ENCODE results near the gene PMEPA1.

Gene PMEPA1

DNA sequence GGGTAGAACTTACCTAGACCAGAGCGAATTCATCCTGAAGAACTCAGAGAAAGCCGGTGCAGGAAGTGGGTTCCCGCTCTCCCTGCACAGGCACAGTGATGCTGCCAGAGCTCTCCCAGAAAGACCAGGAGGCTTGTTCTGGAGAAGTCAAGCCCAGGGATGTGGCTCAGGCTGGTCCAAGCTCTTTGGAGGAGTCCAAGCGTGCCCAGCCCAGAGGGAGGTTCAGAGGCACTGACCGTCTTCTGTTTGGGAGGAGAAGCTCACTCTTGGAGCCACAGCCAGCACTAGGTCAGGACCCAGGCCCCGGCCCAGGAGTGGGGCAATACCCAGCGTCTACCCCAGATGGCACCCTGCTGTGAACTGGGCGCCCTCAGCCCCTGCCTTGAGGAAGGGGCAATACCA lies 1.5 kb upstream of the PMEPA1 start:
- no peak for DNase-seq (ENCODE audit: low read depth)

DNA sequence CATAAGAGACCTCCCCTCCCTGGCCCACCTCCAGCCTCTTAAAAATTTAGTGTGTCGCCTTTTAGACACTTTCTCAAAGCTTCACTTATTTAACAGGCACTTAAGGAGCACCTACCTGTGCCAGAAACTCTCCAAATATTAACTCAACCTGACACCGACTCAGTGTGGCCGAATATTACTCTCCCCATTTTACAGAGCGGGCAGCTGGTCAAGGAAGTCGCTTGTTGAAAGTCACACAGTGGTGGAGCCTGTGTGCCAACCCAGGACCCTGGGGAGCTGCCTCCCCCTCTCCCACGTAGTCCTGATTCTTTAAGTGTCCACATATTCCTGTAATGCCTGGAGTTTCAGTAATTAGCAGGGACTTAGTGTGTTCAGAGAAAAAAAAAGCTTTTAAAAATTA lies 1.0 kb upstream of the PMEPA1 start:
- DNase-seq (ENCODE audit: low read depth) = no peak

DNA sequence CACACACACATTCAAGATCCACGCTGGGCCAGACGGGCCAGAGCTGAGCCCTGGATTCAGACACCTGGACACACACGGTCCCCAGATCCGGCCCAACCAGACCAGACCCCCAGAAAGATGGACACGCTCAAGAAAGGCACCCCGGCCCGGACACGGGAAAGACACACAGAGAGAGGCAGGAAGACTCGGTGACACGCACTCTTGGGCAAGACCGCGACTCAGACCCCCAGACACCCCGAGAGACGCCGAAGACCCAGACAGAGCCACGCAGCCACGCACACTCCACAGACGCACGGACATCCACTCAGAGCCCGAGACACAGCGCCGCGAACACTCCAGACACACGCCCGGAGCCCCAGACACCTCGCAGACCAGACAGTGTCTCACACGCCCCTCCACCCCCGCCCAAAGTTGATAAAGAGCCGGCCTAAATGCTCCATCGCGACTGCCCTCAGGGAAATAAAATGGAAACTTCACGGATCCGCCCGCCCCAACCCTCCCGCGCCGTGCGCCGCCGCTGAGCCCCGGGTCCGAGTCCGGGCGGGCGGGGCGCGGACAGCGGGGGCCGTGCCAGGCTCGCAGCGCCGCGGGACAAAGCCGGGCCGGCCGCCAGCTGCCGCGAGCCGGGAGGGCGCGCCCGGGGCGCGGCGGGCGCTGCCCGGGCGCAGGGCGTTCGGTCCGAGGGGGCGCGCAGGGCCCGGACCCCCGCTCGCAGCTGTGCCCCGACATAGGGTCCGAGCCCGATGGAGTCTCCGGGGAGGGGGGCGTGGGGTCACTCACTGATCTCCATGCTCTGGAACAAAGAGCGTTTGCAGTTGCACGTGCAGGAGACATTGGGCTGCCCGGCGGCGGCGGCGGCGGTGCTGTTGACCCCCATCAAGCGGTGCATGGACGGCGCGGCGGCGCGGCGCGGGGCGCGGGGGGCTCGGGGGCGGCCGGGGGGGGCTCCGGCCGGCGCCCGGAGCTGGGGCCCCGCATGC lies 831 bp downstream of the PMEPA1 start:
- DNase-seq (ENCODE audit: low read depth) = no peak

DNA sequence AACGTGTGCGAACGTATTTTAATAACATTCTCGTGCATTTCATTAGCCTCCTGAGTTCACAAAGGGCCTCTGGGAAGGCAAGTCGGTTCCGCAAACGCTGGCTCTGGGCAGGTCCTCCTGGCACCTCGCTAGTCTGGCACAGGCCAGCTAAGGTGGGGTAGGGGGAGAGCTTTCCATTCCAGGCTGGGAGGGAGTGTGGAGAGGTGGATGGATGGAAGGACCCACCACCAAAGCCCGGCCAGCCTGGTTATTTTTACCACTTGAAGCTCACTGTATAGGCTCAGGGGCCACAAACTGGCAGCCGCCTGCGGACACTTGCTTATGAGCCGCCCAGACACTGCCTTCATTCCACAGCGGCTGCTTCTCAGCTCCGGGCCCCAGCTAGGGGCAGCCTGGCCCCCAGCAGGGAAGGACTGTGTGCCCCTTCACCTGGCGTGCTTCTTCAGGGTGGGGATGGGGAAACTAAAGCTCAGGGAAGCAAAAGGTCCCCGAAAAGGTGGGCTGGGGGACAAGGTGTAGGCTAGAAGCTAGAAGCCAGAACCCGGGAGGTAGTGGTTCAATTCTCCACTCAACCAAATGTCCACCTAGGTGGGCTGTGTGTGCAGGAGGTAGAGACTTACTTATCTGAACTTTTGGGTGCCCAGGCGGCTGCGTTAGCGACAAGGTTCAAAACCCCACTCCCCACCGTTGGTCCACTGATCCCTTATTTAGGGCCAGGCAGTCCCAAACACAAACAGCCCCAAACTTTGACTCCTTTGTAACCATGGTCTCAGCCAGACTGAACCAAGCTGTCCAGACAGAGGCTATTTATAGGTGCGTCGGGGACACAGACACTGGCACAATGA lies 1.7 kb downstream of the PMEPA1 start:
- DNase-seq (ENCODE audit: low read depth) = no peak

DNA sequence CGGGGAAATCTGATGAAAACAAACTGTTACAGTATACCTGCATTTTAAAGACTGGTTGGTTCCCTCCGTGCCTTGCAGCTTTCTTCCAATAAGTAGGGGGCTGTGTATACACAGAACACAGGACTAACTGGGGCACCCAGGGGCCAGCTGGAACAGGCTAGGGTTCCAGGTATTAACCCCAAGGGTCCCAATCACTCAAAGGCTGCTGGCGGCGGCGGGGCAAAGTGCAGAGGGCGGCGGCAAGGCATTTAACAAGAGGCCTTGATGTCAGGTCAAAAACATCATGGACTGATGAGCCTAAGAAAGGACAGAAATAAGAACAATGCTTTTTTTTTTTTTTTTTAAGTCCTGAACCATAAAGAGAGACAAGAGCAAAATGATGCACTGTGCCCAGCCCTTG lies 2.5 kb downstream of the PMEPA1 start:
- DNase-seq (ENCODE audit: low read depth) = no peak

DNA sequence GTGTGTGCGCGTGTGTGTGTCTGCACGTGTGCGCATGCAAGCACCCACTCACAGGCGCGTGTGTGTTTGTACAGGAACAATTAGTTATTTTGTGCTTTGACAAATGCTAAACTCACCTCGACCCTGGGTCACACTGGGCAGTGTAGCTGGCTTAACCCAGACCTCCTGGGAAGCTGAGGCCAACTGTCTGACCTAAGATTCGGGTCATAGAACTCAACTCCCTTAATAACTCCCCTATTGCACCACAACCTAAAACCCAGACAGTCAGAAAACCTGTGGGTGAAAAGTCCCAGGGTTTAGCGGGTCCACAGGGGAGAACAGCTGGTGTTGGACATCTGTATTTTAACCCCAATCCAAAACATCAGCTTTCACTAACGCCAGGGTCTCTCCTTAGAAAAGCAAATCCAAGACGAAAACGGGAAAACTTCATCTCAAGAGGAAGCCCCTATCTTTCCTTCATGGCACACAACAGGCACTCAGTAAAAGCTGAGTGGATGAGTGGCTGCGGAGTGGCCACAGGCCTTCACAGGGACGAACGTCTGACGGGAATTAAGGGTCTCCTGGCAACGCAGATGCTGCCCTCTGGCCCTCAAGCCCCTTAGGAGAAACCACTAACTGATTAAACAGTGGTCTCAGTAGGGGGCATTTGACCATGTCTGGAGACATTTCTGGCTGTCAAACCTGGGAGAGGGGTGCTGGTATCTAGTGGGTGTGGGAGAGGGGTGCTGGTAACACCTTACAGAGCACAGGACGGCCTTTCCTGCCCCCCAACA lies 4.5 kb downstream of the PMEPA1 start:
- no peak for DNase-seq (ENCODE audit: low read depth)

DNA sequence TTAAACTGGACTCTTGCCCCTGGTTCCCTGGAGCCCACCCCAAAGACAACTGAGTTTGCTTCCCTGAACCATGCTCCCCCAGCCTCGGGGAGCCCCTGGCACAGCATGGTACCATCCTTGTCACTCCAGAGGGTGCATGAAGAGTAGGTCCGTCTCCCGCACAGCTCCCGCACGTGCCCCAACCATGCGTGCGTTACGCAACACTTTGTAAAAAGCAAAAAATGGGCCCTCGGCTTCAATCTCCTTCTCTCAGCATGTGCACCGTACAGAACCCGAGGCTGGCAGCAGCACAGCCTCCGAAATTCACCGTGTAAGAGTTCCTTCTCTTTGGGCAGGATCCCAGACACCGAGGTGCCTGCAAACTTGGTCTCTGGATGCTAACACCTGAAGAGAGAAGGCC lies 5.6 kb downstream of the PMEPA1 start:
- no peak for DNase-seq (ENCODE audit: low read depth)

DNA sequence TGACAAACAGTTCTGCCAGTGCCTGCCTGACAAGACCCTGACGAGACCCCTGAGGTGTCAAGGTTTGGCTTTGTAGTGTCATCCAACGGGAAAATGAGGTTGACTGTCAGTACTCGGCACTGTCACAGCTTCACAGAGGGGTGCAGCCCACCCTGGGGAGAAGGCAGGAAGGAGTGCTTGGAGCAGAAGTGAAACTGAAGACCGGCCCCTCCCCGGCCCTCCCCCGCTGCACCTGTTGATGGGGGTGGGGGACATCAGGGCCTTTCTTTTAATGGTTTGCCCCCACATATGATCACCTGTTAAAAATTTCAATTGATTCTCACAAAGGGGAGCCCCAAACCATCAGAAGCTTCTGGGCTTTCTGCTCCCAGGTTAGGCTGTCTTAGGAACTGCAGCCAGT lies 6.8 kb downstream of the PMEPA1 start:
- DNase-seq (ENCODE audit: low read depth) = no peak

DNA sequence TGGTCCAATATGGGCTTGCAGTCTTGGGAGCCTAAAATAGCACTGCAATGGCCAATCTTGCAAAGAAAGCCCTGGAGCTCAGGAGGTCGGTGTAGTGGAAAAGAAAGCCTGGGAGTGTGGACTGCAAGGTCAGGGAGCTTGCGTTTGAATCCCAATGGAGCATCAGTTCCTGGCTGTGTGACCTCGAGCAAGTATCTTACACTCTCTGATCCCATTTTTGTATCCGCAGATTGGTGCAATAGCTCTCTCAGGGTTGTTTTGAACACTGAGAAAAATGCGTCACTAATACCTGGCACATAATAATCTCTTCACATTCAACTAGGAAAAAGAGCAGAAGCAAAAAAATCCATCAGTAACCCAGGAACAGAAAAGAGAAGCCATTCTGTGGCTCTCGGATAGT lies 7.3 kb downstream of the PMEPA1 start:
- no peak for DNase-seq (ENCODE audit: low read depth)

DNA sequence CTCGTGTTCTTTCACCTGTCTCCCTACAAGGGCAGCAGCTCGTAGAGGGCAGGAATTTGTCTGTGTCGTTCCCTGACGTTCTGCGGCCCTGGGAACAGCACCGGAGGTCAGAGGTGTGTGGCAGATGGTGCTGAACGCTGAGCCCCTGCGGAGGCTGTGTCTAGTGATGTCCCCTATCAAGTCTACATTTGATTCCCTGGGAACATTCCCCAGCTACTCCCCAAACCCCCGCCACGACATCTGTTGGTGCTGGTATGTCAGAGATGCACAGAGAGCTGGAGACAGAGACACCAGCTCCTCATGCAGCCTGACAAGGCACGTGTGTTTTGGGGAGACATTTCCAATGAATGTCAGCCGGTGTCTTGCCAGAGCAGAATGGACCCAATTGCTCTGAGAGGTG lies 7.7 kb downstream of the PMEPA1 start:
- DNase-seq (ENCODE audit: low read depth) = no peak

DNA sequence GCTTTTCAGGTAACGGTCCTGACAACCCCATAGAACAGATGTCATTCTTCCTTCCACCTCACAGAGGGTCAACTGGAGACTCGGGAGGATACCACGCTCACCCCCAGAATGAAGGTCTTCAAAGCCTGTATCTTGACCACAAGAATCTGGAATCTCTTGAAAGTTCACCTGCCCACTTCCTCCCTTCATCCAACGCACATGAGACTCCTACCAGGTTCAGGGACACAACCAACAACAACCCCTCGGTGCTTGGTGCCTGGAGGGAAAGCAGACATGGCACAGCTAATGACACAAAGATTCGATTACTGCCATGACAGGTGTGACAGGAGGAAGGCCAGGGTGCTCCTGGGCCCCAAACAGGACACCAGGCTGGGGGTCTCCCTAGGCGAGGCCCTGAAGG lies 8.2 kb downstream of the PMEPA1 start:
- DNase-seq (ENCODE audit: low read depth) = no peak

DNA sequence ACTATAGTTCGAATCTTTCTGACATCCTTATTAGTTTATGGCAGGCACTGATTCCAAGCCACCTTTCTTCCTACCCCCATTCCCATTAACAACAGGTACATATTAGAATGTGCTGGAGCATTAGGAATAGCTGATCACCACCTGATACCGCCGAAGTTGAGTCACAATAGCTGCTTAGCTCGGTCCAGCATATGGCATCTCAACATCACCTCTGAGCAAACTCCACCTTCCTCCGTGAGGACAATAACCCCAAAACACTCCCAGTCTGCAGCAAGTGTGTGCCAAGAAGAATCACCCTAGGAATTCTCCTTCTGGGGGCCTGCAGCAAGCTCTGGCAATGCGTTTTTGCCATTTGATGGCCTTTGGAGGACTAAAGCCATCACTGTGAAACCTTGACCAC lies 8.7 kb downstream of the PMEPA1 start:
- DNase-seq (ENCODE audit: low read depth) = no peak

DNA sequence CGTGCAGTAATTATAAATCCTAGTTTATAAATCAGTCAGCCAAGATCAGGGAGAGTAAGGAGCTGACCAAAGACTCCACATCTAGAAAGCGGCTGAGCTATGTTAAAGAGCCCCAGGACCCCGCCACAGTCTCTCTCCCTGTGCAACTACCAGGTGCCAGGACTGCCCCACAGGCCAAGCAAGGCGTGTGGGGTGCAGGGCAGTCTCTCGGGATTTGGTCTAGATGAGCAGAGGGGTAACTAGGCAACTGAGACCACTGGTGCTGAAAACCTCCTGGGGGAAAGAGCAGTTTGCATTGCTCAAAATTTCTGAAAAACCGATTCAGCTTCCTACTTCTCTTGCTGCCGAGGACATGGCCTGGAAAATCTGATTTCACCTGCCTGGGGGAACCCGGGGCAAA lies 10.4 kb downstream of the PMEPA1 start:
- no peak for DNase-seq (ENCODE audit: low read depth)

DNA sequence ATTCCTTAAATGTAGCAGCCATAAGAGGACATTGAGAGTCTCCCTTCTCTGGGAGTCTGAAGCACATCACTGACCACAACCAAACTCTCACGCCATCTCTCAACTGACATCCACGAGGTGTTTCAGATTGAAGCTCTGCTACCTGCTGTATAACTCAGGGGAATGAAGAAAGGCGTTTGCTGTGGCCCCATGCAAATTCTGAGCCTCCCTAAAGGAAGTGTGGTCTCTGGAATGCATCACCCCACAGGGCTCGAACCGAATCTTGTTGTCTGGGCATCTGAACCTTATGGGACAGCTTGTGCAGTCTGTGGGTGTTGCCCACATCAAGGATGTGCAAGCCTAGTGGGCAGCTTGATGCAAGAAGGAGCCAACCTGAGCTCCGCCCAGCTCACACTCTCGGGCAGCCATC lies 10.9 kb downstream of the PMEPA1 start:
- DNase-seq (ENCODE audit: low read depth) = no peak

DNA sequence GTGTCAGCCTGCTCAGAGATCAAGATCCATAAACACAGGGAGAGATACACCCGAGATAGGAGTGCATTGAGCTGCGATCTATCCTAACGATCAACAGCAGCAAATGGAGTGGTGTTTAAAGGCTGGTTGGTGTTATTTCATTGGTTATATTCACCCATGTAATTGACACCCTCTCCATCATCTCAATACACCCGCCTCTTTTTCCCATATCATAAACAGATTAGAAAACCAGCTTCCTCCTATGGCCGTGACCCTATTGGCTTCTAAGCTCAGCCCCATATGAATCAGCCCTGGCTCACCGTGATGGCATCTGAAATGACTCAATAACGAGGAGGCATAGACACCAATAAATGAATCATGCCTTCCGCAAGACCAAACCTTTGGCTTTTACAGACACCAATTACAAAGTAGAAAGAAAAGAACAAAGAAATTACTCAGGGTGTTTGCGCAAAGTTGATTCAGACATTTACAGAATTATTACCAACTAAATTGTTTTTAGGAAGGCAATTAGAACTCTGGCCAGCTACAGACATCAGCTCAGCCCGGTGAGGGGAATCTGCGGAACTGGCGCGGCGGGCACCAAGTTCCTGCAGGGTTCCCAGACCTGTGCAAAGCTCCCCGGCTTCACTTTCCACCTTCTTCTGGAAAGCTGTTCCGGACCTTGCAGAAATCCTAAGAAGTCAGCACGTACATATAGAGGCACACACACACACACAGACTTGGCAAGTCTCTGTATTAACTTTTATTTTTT lies 11.5 kb downstream of the PMEPA1 start:
- peak; percentile 76 for DNase-seq (ENCODE audit: low read depth)

DNA sequence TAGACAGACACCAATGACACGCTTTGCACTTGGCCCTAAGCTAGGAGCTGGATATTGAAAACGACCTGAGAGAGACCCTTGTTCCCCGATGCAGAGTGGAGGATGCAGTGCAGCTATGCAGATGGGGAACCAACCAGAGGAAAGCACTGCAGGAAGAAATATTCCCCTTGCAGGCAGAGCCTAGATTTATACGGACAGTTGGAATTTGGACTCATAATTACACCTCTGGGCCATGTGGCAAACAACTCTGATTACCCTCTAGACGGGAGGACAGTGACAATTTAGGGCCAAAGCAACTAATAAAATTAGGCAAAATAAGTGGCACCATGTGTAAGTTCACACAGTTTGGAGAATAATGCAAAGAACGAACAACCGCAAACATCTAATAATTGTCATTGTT lies 12.3 kb downstream of the PMEPA1 start:
- no peak for DNase-seq (ENCODE audit: low read depth)

DNA sequence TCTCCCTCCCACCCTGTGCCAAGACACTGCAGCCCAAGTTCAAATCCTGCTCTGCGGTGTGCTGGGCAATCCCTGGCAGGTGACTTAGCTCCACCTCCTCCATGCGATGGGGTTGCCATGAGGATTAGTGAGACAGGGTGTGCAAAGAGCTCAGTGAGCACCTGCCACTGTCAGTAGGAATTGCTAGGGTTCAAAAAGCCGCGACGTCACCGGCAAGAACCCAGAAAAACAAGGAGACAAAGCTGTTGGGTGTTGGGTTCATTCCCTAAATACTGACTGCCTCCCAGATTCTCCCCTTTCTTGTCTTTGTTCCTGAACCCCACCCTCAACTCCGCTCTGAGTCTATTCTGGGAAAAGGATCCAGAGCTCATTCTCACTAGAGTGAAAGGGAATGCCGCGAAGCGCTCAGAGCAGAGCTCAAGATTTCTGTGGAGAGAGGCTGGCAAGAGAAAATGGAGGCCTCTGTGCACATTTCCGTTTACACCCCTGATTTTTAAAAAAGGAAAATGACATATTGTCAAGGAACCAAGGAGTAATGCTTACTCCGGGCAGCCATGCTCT lies 13.3 kb downstream of the PMEPA1 start:
- DNase-seq (ENCODE audit: low read depth) = no peak

DNA sequence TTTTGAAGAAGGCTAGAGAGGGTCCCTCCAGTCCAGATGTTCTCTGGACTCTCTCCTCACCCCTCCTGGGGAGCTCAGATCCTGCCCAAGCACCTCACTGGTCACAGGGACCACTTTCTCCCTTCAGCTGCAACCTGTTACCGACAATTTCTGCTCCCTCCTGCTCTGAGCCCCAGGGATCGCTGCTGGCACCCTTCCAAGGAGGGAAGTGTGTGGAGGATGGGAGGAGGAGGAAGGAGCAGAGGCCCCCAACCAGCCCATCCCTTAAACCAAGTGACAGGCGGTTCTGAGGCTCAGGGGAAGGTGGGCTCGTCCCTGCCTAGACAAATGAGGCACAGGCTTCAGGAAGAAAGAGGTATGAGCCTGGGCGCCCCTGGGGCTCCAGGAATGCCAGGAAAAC lies 13.9 kb downstream of the PMEPA1 start:
- no peak for DNase-seq (ENCODE audit: low read depth)

DNA sequence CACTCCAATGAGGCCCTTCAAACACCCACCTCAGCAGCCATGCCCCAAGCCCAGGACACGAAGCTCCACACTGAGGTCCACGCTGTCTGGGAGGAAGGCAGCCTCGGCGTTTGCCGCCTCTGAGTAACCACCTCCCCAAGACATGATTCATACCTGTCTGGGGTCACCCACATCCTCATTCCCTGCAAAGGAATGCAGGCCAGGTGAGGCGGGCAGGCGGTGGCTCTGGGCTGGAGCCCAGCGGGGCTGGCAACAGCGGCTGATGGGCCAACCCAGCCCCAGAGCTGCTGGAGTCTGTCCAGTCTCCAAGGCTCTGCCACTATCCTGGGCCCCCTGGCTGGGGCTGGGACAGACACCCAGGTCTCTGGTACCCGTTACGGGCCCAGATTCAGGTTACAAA lies 14.8 kb downstream of the PMEPA1 start:
- no peak for DNase-seq (ENCODE audit: low read depth)

DNA sequence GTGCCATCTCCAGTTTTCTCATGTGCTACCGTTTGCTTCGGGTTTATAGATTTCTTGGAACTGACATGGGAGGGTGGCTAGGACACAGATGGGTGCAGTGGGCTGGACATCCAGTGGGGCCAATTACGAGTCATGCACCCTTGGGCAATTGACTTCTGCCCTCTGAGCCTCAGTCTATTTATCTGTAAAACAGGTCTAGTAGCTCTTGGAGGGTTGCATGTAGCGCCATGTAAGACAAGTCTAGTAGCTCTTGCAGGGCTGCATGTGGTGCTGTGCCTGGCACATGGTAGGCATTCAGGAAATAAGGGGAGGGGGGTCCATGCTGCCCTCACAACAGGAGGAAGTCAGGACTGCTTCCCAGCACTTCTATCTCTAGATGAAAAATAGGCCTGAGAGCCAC lies 15.3 kb downstream of the PMEPA1 start:
- DNase-seq (ENCODE audit: low read depth) = no peak

DNA sequence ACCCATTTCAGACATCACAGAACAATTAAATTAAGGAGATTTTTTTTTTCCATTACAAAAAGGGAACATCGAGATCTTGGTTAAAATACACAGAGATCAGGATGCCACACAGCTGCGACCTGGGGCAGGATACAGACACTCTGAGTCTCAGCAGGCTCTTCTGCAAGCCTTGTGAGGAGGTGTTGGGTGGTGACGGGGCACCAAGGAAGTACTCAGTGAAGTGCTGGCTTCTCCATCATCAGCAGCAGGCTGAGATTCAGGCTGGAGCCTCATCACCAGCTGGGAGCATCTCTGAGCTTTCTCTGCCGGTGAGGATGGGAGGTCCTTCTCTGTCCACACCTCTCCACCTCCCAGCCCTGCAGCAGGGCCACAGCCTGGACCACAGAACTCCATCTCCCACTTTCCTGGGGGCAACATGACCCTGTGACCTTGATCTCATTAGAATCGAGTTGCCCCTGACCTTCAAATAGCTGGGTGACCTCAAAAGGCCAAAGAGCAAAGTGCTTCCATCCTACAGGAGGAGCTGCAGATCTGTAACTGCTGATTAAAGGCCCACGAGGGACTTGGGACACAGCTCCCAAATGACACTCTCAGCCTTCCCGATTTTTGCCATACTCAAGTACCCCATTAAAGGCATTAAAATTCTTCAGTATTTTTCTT lies 16.0 kb downstream of the PMEPA1 start:
- no peak for DNase-seq (ENCODE audit: low read depth)
